ENCODE data around the gene SCYGR4.
"Not testable (repeated sequence)": the region's sequence is repeated elsewhere in the genome, so short reads cannot be mapped to it uniquely, and the experiment has no call there.

The SCYGR4 gene

GRCh38 chr2:227614740-227615139, 2.6 kb upstream of the SCYGR4 start, which contains the start of gene SCYGR3:
SCYGR3 (minus strand) TSS chr2:227614840; CDS start chr2:227614840, 0 bp downstream.
- DNase-seq: no peak

- DNase-seq: no peak
Observed at GRCh38 chr2:227615181-227615580, 2.1 kb upstream of the SCYGR4 start.

DNA sequence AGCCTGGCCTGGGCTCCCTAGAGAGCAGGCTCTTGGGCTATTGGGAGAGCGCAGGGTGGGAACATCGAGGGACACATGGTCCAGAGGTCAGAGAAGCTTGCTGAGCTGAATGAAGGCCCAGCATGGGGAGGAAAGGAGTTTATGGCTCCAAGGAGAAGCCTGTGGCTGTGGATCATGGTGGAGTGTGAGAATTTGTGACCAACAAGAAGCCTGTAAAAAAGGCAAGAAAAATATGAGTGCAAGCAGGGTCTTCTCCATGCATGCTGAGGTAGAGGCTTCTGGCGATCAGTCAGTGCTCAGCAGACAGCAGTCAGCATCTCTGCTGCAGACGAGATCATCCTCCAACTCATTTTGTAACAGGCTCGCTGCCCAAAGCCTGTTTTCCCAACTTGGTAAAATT, 1.4 kb upstream of the SCYGR4 start:
- DNase-seq: no peak

DNA sequence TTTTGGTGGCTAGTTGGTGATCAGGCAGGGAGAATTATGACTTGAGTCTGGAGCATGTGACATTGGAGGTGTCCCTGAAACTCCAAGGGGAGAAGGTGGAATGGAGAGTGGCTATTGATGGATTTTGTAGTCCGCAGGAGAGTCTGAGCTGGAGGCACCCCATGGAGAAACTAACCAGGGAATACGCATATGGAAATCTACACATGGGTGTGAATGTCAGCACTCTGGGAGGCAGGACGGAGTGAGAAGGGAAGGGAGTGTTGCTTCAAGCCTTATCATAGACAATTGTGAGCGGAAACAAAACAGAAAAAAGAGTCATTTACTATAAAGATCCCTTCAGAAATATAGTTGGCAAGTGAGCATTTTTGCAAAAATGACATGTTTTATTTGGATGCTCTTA, 667 bp upstream of the SCYGR4 start:
- DNase-seq: no peak

GRCh38 chr2:227623226-227623625, 5.9 kb downstream of the SCYGR4 start:
- DNase-seq: no peak

GRCh38 chr2:227625420-227625819, 8.1 kb downstream of the SCYGR4 start:
- DNase-seq: no peak

DNA sequence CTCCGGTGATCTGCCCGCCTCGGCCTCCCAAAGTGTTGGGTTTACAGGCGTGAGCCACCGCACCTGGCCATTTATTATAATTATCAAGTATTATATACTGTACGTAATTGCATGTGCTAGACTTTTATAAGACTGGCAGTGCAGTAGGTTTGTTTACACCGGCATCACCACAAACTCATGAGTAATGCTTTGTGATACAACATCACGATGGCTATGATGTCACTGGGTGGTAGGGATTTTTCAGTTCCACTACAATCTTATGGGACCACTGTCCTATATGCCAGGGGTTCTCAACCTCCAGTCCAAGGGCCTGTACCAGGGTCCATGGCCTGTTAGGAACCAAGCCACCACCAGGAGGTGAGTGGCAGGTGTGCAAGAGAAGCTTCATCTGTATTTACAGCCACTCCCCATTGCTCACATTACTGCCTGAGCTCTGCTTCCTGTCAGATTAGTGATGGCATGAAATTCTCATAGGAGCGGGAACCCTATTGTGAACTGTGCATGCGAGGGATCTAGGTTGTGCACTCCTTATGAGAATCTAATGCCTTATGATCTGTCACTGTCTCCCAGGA, 9.4 kb downstream of the SCYGR4 start:
- DNase-seq: no peak

- no peak for DNase-seq
Observed at GRCh38 chr2:227627769-227628168, 10.5 kb downstream of the SCYGR4 start.

- DNase-seq: no peak
Observed at GRCh38 chr2:227629435-227629834, 12.1 kb downstream of the SCYGR4 start.

DNA sequence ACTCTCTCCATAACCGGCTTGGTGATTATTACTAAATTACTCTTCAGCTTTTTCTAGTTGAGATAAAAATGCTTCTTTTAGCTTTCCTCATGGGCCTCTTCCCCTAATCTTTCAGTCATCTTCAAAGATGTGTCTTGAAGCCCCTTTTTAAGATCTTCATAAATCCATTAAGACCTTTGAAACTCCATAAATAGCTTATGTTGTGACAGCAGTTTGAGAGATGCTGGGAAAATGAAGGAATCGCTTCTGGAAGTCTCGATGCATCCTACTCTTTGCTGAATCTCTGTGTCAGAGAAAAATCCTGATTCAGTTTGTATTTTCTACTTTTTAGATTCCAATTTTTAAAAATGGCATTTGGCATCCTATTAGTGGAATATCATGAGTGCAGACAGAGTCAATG, 13.0 kb downstream of the SCYGR4 start:
- DNase-seq: no peak

- DNase-seq: no peak
Observed at GRCh38 chr2:227632827-227633226, 15.5 kb downstream of the SCYGR4 start.

DNA sequence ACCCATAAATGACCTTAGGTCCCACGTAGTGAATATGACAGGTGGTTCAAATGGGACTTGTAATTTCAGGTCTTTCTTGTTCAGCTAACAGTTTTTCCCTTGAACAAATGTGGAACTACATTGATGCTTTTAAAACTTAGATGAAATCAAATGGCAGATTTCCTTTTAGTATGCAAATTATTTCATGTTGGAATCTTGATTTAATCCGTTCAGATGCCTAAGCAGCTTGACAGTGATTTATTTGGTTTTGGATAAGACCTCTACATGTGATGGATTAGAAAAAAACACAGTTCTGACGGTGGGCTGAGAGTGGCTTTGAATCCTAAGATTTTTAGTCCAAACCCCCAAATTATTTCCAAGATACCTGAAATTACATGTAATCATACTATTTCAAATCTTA, 16.9 kb downstream of the SCYGR4 start:
- DNase-seq: no peak

DNA sequence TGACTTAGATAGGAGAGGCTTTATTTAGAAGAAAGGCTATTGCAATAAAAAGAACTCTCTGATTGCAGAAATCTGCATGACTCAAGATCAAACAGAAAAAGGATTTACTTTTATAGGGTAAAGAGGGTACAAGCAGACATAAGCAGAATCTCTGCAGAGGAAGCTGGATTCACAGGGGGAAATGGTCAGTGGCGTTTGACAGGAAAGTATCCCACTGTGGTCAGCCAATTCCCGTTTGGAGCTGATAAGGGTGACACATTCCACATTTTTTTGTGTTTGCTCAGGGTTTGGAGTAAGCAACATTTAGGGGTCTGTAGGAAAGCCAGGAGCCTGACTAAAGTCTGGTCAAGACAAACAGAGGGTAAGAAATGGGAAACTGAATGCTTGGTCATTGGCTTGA, 25.4 kb downstream of the SCYGR4 start:
- no peak for DNase-seq

DNA sequence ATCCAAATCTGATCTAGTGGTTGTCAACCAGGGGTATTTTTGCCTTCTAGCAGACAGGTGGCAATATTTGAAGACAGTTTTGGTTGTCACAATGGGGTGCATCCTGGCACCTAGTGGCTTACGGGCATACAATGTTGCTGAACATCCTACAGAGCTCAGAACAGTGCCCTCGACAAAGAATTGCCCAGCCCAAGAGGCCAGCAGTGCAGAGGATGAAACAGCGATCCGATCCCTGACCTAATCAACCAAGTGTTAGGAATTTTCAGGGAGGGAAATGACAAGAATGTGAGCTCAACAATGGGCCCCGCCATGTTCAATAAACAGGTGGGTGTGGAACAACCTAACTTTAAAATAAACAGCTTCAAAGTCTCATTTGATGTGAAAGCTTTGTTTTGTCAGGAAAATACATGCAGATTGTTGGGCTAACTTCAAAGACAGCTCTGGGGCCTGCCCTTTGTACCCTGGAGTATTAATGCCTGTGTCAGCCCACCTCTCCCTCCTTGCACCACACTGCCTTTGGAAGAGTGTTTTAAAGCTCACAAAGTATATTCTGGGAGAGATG, 26.8 kb downstream of the SCYGR4 start:
- DNase-seq: no peak

- no peak for DNase-seq
Observed at GRCh38 chr2:227653419-227653818, 36.1 kb downstream of the SCYGR4 start.

DNA sequence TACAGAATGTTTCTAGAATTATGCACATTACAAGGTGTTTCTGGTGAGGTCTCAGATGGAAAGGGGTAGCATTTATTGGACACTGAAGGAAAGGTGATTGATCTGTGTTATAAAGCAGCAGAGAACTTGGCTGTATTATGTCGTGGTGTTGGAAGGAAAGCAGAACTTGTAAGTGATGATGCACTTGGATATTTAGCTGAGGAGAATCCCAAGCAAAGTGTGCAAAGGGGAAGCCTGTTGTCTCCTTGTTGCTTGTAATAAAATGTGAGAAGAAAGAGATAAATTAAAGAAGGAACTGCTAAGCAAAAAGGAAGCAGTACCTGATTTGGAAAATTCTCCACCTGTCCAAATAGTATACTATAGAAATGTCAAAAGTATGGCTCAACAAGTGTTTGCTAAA, 37.1 kb downstream of the SCYGR4 start:
- no peak for DNase-seq

DNA sequence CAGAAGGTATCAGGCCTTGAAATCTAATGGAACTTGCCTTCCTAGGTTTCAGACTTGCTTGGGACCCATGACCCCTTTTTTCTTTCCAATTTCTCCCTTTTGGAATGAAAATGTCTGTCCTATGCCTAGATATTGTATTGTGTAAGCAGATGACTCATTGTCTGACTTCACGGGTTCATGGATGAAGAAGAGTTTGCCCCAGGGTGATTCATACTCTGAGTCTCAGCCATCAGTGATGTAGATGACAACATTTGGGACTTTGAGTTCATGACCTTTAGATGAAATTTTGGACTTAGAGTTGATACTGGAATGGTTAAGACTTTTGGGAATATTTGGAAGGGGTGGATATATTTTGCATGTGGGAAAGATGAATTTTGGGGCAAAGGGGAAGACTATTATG, 38.2 kb downstream of the SCYGR4 start:
- DNase-seq: no peak

GRCh38 chr2:227657199-227657845, 40.0 kb downstream of the SCYGR4 start:
- no peak for DNase-seq

DNA sequence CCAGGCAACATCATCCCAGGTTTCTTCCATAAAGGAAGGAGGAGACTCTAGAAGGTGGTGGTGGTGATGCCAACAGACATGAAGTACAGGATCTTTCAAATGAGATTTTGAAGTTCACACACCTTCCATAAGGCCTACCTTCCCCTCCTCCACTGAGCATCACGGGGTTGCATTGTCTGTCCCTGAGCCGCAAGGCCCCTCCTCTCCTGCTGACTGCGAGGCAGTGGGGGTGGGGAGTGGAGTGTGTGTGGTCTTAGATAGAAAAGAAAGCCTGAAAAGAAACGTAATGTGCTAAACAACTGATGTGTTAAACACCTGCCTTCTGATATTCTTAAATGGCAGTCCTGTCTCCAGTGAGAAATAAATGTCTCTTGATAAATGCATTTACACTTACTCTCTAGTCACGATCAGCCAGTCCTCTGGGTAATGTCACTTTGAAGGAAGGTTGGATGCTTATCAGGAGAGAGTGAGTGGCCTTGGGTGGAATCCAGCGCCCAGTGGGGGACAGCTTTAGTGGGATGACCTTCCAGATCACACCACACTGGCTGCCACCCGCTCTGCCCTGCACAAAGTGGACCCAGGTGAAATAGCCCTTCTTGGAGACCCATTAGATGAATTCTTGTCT, 43.8 kb downstream of the SCYGR4 start:
- DNase-seq: no peak

DNA sequence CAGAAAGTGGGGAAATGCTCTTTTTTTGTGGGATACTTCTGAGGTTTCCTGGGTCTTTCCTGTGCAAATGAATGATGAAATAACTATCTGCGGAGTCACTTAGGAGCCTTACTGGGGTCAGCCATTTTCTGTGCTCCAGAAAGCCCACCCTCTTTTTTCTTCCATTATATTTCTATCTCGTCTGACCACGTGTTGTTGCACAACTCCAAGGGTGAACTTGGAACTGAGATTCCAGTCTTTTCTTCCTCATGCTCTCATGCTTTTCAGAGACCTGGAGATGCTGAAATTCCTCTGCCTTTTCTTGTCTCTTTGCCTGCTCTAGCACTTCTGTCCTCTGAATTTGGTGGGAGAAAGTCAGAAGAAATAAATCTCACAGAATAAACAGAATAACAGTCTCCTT, 44.5 kb downstream of the SCYGR4 start:
- no peak for DNase-seq

- DNase-seq: no peak
Observed at GRCh38 chr2:227665189-227665940, 48.1 kb downstream of the SCYGR4 start.

- not testable (repeated sequence) for DNase-seq
Observed at GRCh38 chr2:227666631-227667170, 49.4 kb downstream of the SCYGR4 start, which contains the start of gene SCYGR5. SCYGR5 (plus strand) TSS chr2:227666804; CDS start chr2:227666804, 0 bp downstream.

Data from NCI-H526 treated with DMSO at 0.1 percent for 48 hours (cell line).